ENCODE results near the gene ARHGEF16. TPM values are rescaled to one million over a fixed set of nuclear protein-coding genes. Genes with fewer than 3 reads are reported as not detected.
A peak's percentile ranks its signal among the peaks of the same experiment; 100 is the strongest.

Gene ARHGEF16
- total RNA-seq, 1 donor from 2014 or later = 0.34 TPM

GRCh38 chr1:3411806-3412205, 42.7 kb upstream of the ARHGEF16 start:
- peaks cover 5% of the 10 kb centered on the region for H3K4me1 Mint-ChIP-seq (ENCODE audit: low read depth, unreplicated experiment)
- no peak overlapping the region for H3K4me3 Mint-ChIP-seq (ENCODE audit: unreplicated experiment)
- no peaks in the 10 kb centered on the region for H3K9me3 Mint-ChIP-seq (ENCODE audit: unreplicated experiment)
- H3K27ac Mint-ChIP-seq (ENCODE audit: unreplicated experiment) = no peak overlapping the region
- no peaks in the 10 kb centered on the region for H3K36me3 Mint-ChIP-seq (ENCODE audit: unreplicated experiment)
- no peak for TF ChIP-seq CTCF (IDR thresholded peaks at IDR 0.05; ENCODE audit: partially characterized antibody, unreplicated experiment)
- no peak for DNase-seq
- H3K27me3 Mint-ChIP-seq (ENCODE audit: unreplicated experiment) = peaks cover 2% of the 10 kb centered on the region

GRCh38 chr1:3412376-3412775, 42.1 kb upstream of the ARHGEF16 start:
- H3K4me3 Mint-ChIP-seq (ENCODE audit: unreplicated experiment) = no peak overlapping the region
- H3K27ac Mint-ChIP-seq (ENCODE audit: unreplicated experiment) = no peak overlapping the region
- no peaks in the 10 kb centered on the region for H3K36me3 Mint-ChIP-seq (ENCODE audit: unreplicated experiment)
- no peak for DNase-seq
- peaks cover 2% of the 10 kb centered on the region for H3K27me3 Mint-ChIP-seq (ENCODE audit: unreplicated experiment)
- H3K9me3 Mint-ChIP-seq (ENCODE audit: unreplicated experiment) = no peaks in the 10 kb centered on the region
- peaks cover 5% of the 10 kb centered on the region for H3K4me1 Mint-ChIP-seq (ENCODE audit: low read depth, unreplicated experiment)
- no peak for TF ChIP-seq CTCF (IDR thresholded peaks at IDR 0.05; ENCODE audit: partially characterized antibody, unreplicated experiment)

GRCh38 chr1:3413975-3414710, 40.3 kb upstream of the ARHGEF16 start:
- peaks cover 5% of the 10 kb centered on the region for H3K4me1 Mint-ChIP-seq (ENCODE audit: low read depth, unreplicated experiment)
- H3K9me3 Mint-ChIP-seq (ENCODE audit: unreplicated experiment) = no peaks in the 10 kb centered on the region
- no peak overlapping the region for H3K27ac Mint-ChIP-seq (ENCODE audit: unreplicated experiment)
- DNase-seq = no peak
- no peaks in the 10 kb centered on the region for H3K36me3 Mint-ChIP-seq (ENCODE audit: unreplicated experiment)
- no peak overlapping the region for H3K4me3 Mint-ChIP-seq (ENCODE audit: unreplicated experiment)
- peaks cover 2% of the 10 kb centered on the region for H3K27me3 Mint-ChIP-seq (ENCODE audit: unreplicated experiment)
- TF ChIP-seq CTCF (IDR thresholded peaks at IDR 0.05; ENCODE audit: partially characterized antibody, unreplicated experiment) = peak; percentile 16

- H3K4me1 Mint-ChIP-seq (ENCODE audit: low read depth, unreplicated experiment) = peaks cover 6% of the 10 kb centered on the region
These were observed 39.0 kb upstream of the ARHGEF16 start for GRCh38 chr1:3415260-3416090.

More at GRCh38 chr1:3415260-3416090, 39.0 kb upstream of the ARHGEF16 start:
- Mint-ChIP-seq H3K27ac (ENCODE audit: unreplicated experiment) (no peak overlapping the region), H3K27me3 (ENCODE audit: unreplicated experiment) (peaks cover 2% of the 10 kb centered on the region), H3K36me3 (ENCODE audit: unreplicated experiment) (peaks cover 9% of the 10 kb centered on the region), H3K9me3 (ENCODE audit: unreplicated experiment) (peaks cover 5% of the 10 kb centered on the region), H3K4me3 (ENCODE audit: unreplicated experiment) (no peak overlapping the region)
- peak; percentile 59 for DNase-seq
- no peak for TF ChIP-seq CTCF (IDR thresholded peaks at IDR 0.05; ENCODE audit: partially characterized antibody, unreplicated experiment)
